SK-N-SH (cell line): ENCODE data around the gene CDH4. TPM values are rescaled to one million over a fixed set of nuclear protein-coding genes. Genes with fewer than 3 reads are reported as not detected.

Experiments
- CTCF ChIA-PET: fragments of 300-600, 350-600 bp; formaldehyde crosslinking; extraction: SDS; loops from one replicate; lab custom pipeline; 2021; lab: Yijun Ruan, JAX
- POLR2A ChIA-PET: fragments of 350-600 bp; sonication (Branson Sonifier 250); formaldehyde crosslinking; extraction: SDS; loops from one replicate; lab custom pipeline; 2020; ENCODE audit warnings: antibody characterized with exemption, inconsistent platforms; lab: Yijun Ruan, JAX
- DNase-seq: peaks from one replicate; pipeline ENCODE4 v3.0.0; 2012
- H2AFZ ChIP-seq: fragments of 200-600 bp; sonication (generic); 2 replicates; pipeline ENCODE4 v1.8.1; 2016; ENCODE audit warnings: antibody characterized with exemption, mild to moderate bottlenecking, low read depth
- H3F3A ChIP-seq: fragments of 200-600 bp; sonication (generic); replicated peaks from 2 replicates; pipeline ENCODE3; 2016; ENCODE audit warnings: antibody characterized with exemption, mild to moderate bottlenecking; ENCODE audit not compliant: insufficient read depth
- H3K27ac ChIP-seq, 2 experiments: fragments of 200-500 bp in 1 of 2; fragments of 200-600 bp in 1 of 2; sonication (Bioruptor generic) in 1 of 2; sonication (generic), shearing (Covaris generic) in 1 of 2; 2 replicates each; pipeline versions ENCODE4 v1.5.1 to v1.6.1; 2014 to 2016; ENCODE audit warnings: low read depth in 2 of 2, inconsistent platforms in 1 of 2, low read length in 1 of 2, mild to moderate bottlenecking in 1 of 2, mixed read lengths in 1 of 2
- H3K27me3 ChIP-seq: fragments of 200-600 bp; sonication (generic), shearing (Covaris generic); 2 replicates; pipeline ENCODE4 v1.6.1; 2016; ENCODE audit warnings: mixed run types; ENCODE audit not compliant: insufficient read depth
- H3K36me3 ChIP-seq, 2 experiments: fragments of 200-500 bp in 1 of 2; fragments of 200-600 bp in 1 of 2; sonication (Bioruptor generic) in 1 of 2; sonication (generic) in 1 of 2; replicated peaks in 1 of 2; 2 replicates each; pipeline versions ENCODE3 to v1.5.1; 2014 to 2016; ENCODE audit warnings: low read length in 1 of 2, mild to moderate bottlenecking in 1 of 2; ENCODE audit not compliant: insufficient read depth in 2 of 2, control insufficient read depth in 1 of 2
- H3K4me1 ChIP-seq, 2 experiments: fragments of 200-500 bp in 1 of 2; fragments of 200-600 bp in 1 of 2; sonication (Bioruptor generic) in 1 of 2; sonication (generic), shearing (Covaris generic) in 1 of 2; 2 replicates each; pipeline versions ENCODE4 v1.5.1 to v1.6.1; 2014 to 2016; ENCODE audit warnings: low read depth in 1 of 2, low read length in 1 of 2, mixed run types in 1 of 2; ENCODE audit not compliant: insufficient read depth in 2 of 2, control insufficient read depth in 1 of 2
- H3K4me2 ChIP-seq: fragments of 200-600 bp; sonication (generic), shearing (Covaris generic); 2 replicates; pipeline ENCODE4 v1.6.1; 2017; ENCODE audit warnings: mixed run types
- H3K4me3 ChIP-seq, 2 experiments: fragments of 200-500 bp in 1 of 2; fragments of 200-600 bp in 1 of 2; sonication (Bioruptor generic) in 1 of 2; sonication (generic), shearing (Covaris generic) in 1 of 2; 2 replicates each; pipeline versions ENCODE4 v1.5.1 to v1.8.1; 2014 to 2016; ENCODE audit warnings: low read depth in 2 of 2, inconsistent platforms in 1 of 2, low read length in 1 of 2, mild to moderate bottlenecking in 1 of 2, mixed read lengths in 1 of 2, moderate library complexity in 1 of 2
- H3K79me2 ChIP-seq: fragments of 200-600 bp; sonication (generic); 2 replicates; pipeline ENCODE4 v1.8.1; 2017; ENCODE audit warnings: mild to moderate bottlenecking; ENCODE audit not compliant: insufficient read depth
- H3K9ac ChIP-seq: fragments of 200-600 bp; sonication (generic); 2 replicates; pipeline ENCODE4 v1.6.1; 2017; ENCODE audit warnings: mixed run types
- H3K9me2 ChIP-seq: fragments of 200-600 bp; sonication (generic); 2 replicates; pipeline ENCODE4 v1.6.1; 2017; ENCODE audit warnings: mixed run types
- H3K9me3 ChIP-seq: fragments of 200-600 bp; sonication (generic); 2 replicates; pipeline ENCODE4 v1.6.1; 2017; ENCODE audit warnings: mixed run types, mild to moderate bottlenecking, moderate library complexity
- H4K20me1 ChIP-seq: fragments of 200-600 bp; sonication (generic); 2 replicates; pipeline ENCODE4 v1.6.1; 2017; ENCODE audit warnings: mild to moderate bottlenecking, mixed run types; ENCODE audit not compliant: insufficient read depth
- CHD2 ChIP-seq: fragments of 150-350 bp; IDR thresholded peaks from 2 replicates; pipeline ENCODE4 v1.6.1; 2018; ENCODE audit warnings: low read length; ENCODE audit not compliant: partially characterized antibody
- EP300 ChIP-seq, 2 experiments: IDR thresholded peaks; 2 replicates each; pipeline versions ENCODE4 v1.4.0 to v1.6.1; 2012; ENCODE audit warnings: borderline replicate concordance in 1 of 2, low read depth in 1 of 2, low read length in 1 of 2
- EZH2phosphoT487 ChIP-seq: fragments of 200-600 bp; sonication (generic); IDR thresholded peaks from 2 replicates; pipeline ENCODE4 v1.6.1; 2017; ENCODE audit warnings: low read depth, mixed run types, mild to moderate bottlenecking, antibody characterized with exemption, moderate library complexity, borderline replicate concordance
- FOXM1 ChIP-seq: IDR thresholded peaks from 2 replicates; pipeline ENCODE4 v1.4.0; 2012; ENCODE audit warnings: low read depth, mild to moderate bottlenecking
- MEF2A ChIP-seq: IDR thresholded peaks from 2 replicates; pipeline ENCODE4 v1.4.0; 2012; ENCODE audit warnings: low read depth, borderline replicate concordance
- MXI1 ChIP-seq: IDR thresholded peaks from 2 replicates; pipeline ENCODE4 v1.6.1; 2012; ENCODE audit warnings: mild to moderate bottlenecking, low read depth, low read length, improper control_type of control experiment
- NRF1 ChIP-seq: IDR thresholded peaks from 2 replicates; pipeline ENCODE4 v1.6.1; 2012; ENCODE audit warnings: low read depth, mild to moderate bottlenecking, low read length
- PBX3 ChIP-seq: IDR thresholded peaks from 2 replicates; pipeline ENCODE4; 2012
- POLR2AphosphoS5 ChIP-seq: IDR thresholded peaks from 2 replicates; pipeline ENCODE4 v1.6.1; 2012; ENCODE audit warnings: low read depth, low read length
- RFX5 ChIP-seq: IDR thresholded peaks from 2 replicates; pipeline ENCODE4 v1.6.1; 2012; ENCODE audit warnings: mild to moderate bottlenecking, improper control_type of control experiment, low read length
- RXRA ChIP-seq: IDR thresholded peaks from 2 replicates; pipeline ENCODE4 v1.4.0; 2012; ENCODE audit warnings: low read depth, mild to moderate bottlenecking, borderline replicate concordance
- TAF1 ChIP-seq: IDR thresholded peaks from 2 replicates; pipeline ENCODE4 v1.6.1; 2012; ENCODE audit warnings: low read depth, mild to moderate bottlenecking, low read length, moderate library complexity, borderline replicate concordance
- TCF12 ChIP-seq: IDR thresholded peaks from 2 replicates; pipeline ENCODE4 v1.4.0; 2012
- TEAD4 ChIP-seq: IDR thresholded peaks from 2 replicates; pipeline ENCODE4 v1.4.0; 2012; ENCODE audit warnings: mild to moderate bottlenecking, borderline replicate concordance; ENCODE audit not compliant: insufficient read depth
- USF2 ChIP-seq: fragments of 150-350 bp; IDR thresholded peaks from 2 replicates; pipeline ENCODE4 v1.6.1; 2017; ENCODE audit warnings: antibody characterized with exemption, low read length, low read depth, borderline replicate concordance
- WGBS: methylation state at CpG from one replicate; pipeline ENCODE4 v1.1.6; 2017; ENCODE audit warnings: low lambda C conversion rate; 5-methylcytosine and 5-hydroxymethylcytosine counted together
- polyA plus RNA-seq, 3 experiments: library from polyadenylated mRNA; depleted of rRNA; stranded (reverse); fragments of >200 nt; gene quantifications; 2 replicates each; pipeline ENCODE4 v1.2.3, GENCODE V29; 2012

Gene CDH4
- polyA plus RNA-seq, 1 of the 3 experiments (the other 2 are of a cell fraction) = not detected

- DNase-seq = no peak
- no peaks in the 10 kb centered on the region for H3K36me3 ChIP-seq
- H4K20me1 ChIP-seq = no peaks in the 10 kb centered on the region
- ChIA-PET CTCF (no interaction called here), POLR2A (no interaction called here)
- H3K4me3 ChIP-seq = no peak overlapping the region
- H3K79me2 ChIP-seq = no peaks in the 10 kb centered on the region
- H3K27ac ChIP-seq = no peak overlapping the region
- H3K9me3 ChIP-seq = no peaks in the 10 kb centered on the region
- H3K4me2 ChIP-seq = no peak overlapping the region
- no peak overlapping the region for H3K9ac ChIP-seq
- 56% methylated on average over 7 of the region's 14 CpGs for WGBS
- H3K9me2 ChIP-seq = no peaks in the 10 kb centered on the region
- no peaks in the 10 kb centered on the region for H3F3A ChIP-seq
- no peak overlapping the region for H2AFZ ChIP-seq
- H3K4me1 ChIP-seq = peaks cover 0 to 7% of the 10 kb centered on the region in 2 experiments; a peak in 1 of 4 replicates
- no peak for TF ChIP-seq RFX5
- TF ChIP-seq USF2 = no peak
- TF ChIP-seq MXI1 = no peak
- TF ChIP-seq CHD2 = no peak
- no peak for TF ChIP-seq RXRA
- no peak for TF ChIP-seq TAF1
- TF ChIP-seq PBX3 = no peak
- TF ChIP-seq POLR2AphosphoS5 = no peak
- no peak for TF ChIP-seq EZH2phosphoT487
- no peaks in the 10 kb centered on the region for H3K27me3 ChIP-seq
These were observed 402.7 kb downstream of the CDH4 start for GRCh38 chr20:61654726-61655125.

DNA sequence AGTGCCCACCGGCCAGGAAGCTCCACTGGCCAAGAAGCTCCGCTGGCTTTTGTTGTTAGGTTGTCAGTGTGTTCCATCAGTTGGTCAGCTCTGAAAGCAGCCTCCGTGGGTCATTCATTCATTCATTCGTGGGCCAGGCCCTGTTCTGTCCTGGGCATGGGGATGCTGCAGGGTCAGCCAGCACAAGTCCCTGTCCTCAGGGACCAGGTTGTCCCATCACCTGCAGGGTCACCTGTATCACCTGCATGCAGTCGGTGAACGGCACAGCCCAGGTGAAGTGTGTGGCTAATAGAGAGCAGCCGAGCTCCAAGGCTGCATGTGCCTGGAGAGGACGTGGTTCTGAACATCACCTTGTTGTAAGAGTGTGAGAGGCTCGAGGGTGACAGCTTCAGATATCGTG, 403.5 kb downstream of the CDH4 start:
- H4K20me1 ChIP-seq = no peaks in the 10 kb centered on the region

More for the DNA sequence above, 403.5 kb downstream of the CDH4 start:
- CTCF ChIA-PET = no interaction called here
- 49% methylated on average over 6 of the region's 10 CpGs for WGBS
- no peaks in the 10 kb centered on the region for H3F3A ChIP-seq
- no peak overlapping the region for H3K4me3 ChIP-seq
- H3K4me1 ChIP-seq = peaks cover 0 to 11% of the 10 kb centered on the region in 2 experiments; a peak in 1 of 4 replicates
- TF ChIP-seq MEF2A (no peak), TCF12 (no peak), NRF1 (no peak), FOXM1 (no peak), MXI1 (no peak), EP300 (IDR thresholded peaks at IDR 0.05; ENCODE audit: borderline replicate concordance in 1 of 2, low read depth in 1 of 2, low read length in 1 of 2) (no peak), EZH2phosphoT487 (no peak), TEAD4 (no peak)
- TF ChIP-seq, all 33 proteins: peak for 0
- Histone ChIP-seq H3K9me3 (no peaks in the 10 kb centered on the region), H3K9ac (no peak overlapping the region), H3K27ac (no peak overlapping the region), H3K36me3 (no peaks in the 10 kb centered on the region), H3K9me2 (no peaks in the 10 kb centered on the region), H3K4me2 (no peak overlapping the region), H3K27me3 (no peaks in the 10 kb centered on the region), H2AFZ (no peak overlapping the region), H3K79me2 (no peaks in the 10 kb centered on the region)
- POLR2A ChIA-PET = no interaction called here
- DNase-seq = no peak
